GM10847 (cell line): ENCODE data around the gene KIF19.

ENCODE experiments used
- POLR2A ChIP-seq: IDR thresholded peaks from 2 replicates; pipeline ENCODE4 v1.6.1; 2011; ENCODE audit not compliant: insufficient read length; ENCODE audit errors: extremely low read depth

Gene KIF19

GRCh38 chr17:74385201-74385600, 59.2 kb downstream of the KIF19 start:
- no peak for TF ChIP-seq POLR2A

- no peak for TF ChIP-seq POLR2A
Observed at GRCh38 chr17:74386386-74386785, 60.4 kb downstream of the KIF19 start.

GRCh38 chr17:74387365-74388218, 61.6 kb downstream of the KIF19 start:
- no peak for TF ChIP-seq POLR2A

- TF ChIP-seq POLR2A = no peak
Observed at GRCh38 chr17:74389084-74389753, 63.2 kb downstream of the KIF19 start.

- TF ChIP-seq POLR2A = no peak
Observed at GRCh38 chr17:74389937-74390679, 64.1 kb downstream of the KIF19 start.

- no peak for TF ChIP-seq POLR2A
Observed at GRCh38 chr17:74390680-74391653, 64.9 kb downstream of the KIF19 start.

- TF ChIP-seq POLR2A = no peak
Observed at GRCh38 chr17:74391771-74392170, 65.7 kb downstream of the KIF19 start.

GRCh38 chr17:74392848-74393247, 66.8 kb downstream of the KIF19 start:
- TF ChIP-seq POLR2A = no peak

- no peak for TF ChIP-seq POLR2A
Observed at GRCh38 chr17:74393346-74393942, 67.4 kb downstream of the KIF19 start.

GRCh38 chr17:74394275-74394950, 68.4 kb downstream of the KIF19 start:
- no peak for TF ChIP-seq POLR2A

GRCh38 chr17:74394977-74395376, 69.0 kb downstream of the KIF19 start:
- no peak for TF ChIP-seq POLR2A

- no peak for TF ChIP-seq POLR2A
Observed at GRCh38 chr17:74396567-74396966, 70.5 kb downstream of the KIF19 start.

GRCh38 chr17:74402048-74402447, 76.0 kb downstream of the KIF19 start:
- no peak for TF ChIP-seq POLR2A
